PC-3 (cell line): Measurements from ENCODE around the gene GAB2. TPM values are rescaled to one million over a fixed set of nuclear protein-coding genes. Genes with fewer than 3 reads are reported as not detected.

Experiments
- ATAC-seq: fragments of 200-7000 bp; cut with Tn5 transposase; 2 replicates; pipeline ENCODE4 v1.9.1; 2020; ENCODE audit warnings: mild to moderate bottlenecking, moderate library complexity
- BruUV-seq: library from RNA; stranded (reverse); fragments of 400-500 nt; replicated peaks from 2 replicates; lab custom pipeline; 2021; lab: Mats Ljungman, UMichigan
- CTCF ChIA-PET: fragments of 300-600 bp; sonication (Branson Sonifier 250); formaldehyde crosslinking; loops from one replicate; lab custom pipeline; 2022; ENCODE audit warnings: antibody characterized with exemption; lab: Charles Lee
- POLR2A ChIA-PET: fragments of 300-600 bp; sonication (Branson Sonifier 250); formaldehyde crosslinking; loops from one replicate; lab custom pipeline; 2022; ENCODE audit warnings: antibody characterized with exemption; ENCODE audit not compliant: unreplicated experiment; lab: Charles Lee
- DNase-seq: peaks from one replicate; pipeline ENCODE4 v3.0.0-alpha.2; 2015
- H2AFZ ChIP-seq: fragments of 300-600 bp; sonication (generic); 2 replicates; pipeline ENCODE4 v1.6.0; 2016; ENCODE audit warnings: antibody characterized with exemption, low read length
- H3F3A ChIP-seq: fragments of 300-600 bp; sonication (generic); one replicate; pipeline ENCODE4 v1.6.0; 2017; ENCODE audit warnings: antibody characterized with exemption, low read length, control low read depth, mild to moderate bottlenecking; ENCODE audit not compliant: unreplicated experiment
- H3K27ac ChIP-seq: fragments of 300-600 bp; sonication (generic); 2 replicates; pipeline ENCODE4 v1.5.1; 2016; ENCODE audit warnings: mild to moderate bottlenecking, low read length
- H3K27me3 ChIP-seq: fragments of 300-600 bp; sonication (generic); 2 replicates; pipeline ENCODE4 v1.6.1; 2016; ENCODE audit warnings: low read length, mixed read lengths
- H3K36me3 ChIP-seq: fragments of 300-600 bp; sonication (generic); 2 replicates; pipeline ENCODE4 v1.6.1; 2016; ENCODE audit warnings: low read depth, mixed run types, low read length, mixed read lengths
- H3K4me1 ChIP-seq: fragments of 300-600 bp; sonication (generic); 2 replicates; pipeline ENCODE4 v1.5.1; 2016; ENCODE audit warnings: low read length; ENCODE audit not compliant: insufficient read depth
- H3K4me2 ChIP-seq: fragments of 300-600 bp; sonication (generic); 2 replicates; pipeline ENCODE4 v1.6.0; 2016; ENCODE audit warnings: low read length
- H3K4me3 ChIP-seq: fragments of 300-600 bp; sonication (generic); 2 replicates; pipeline ENCODE4 v1.5.1; 2016; ENCODE audit warnings: mild to moderate bottlenecking, low read length, mixed read lengths
- H3K79me2 ChIP-seq: fragments of 300-600 bp; sonication (generic); 2 replicates; pipeline ENCODE4 v1.6.1; 2017; ENCODE audit warnings: low read length, mixed read lengths
- H3K9ac ChIP-seq: fragments of 300-600 bp; sonication (generic); 2 replicates; pipeline ENCODE4 v1.6.0; 2016; ENCODE audit warnings: mild to moderate bottlenecking, low read length
- H3K9me2 ChIP-seq: fragments of 300-600 bp; sonication (generic); replicated peaks from 2 replicates; pipeline ENCODE4 v1.6.1; 2016; ENCODE audit warnings: mixed run types, low read length, mixed read lengths
- H3K9me3 ChIP-seq: fragments of 300-600 bp; sonication (generic); 2 replicates; pipeline ENCODE4 v1.6.1; 2016; ENCODE audit warnings: low read length, mixed read lengths
- H4K20me1 ChIP-seq: fragments of 300-600 bp; sonication (generic); 2 replicates; pipeline ENCODE4 v1.6.1; 2016; ENCODE audit warnings: low read length, mixed read lengths
- CTCF ChIP-seq: fragments of 300-600 bp; sonication (generic); conservative IDR thresholded peaks from 2 replicates; pipeline ENCODE4 v1.5.1; 2017; ENCODE audit warnings: antibody characterized with exemption, low read depth, mild to moderate bottlenecking, low read length
- EZH2 ChIP-seq: fragments of 300-600 bp; sonication (generic); IDR thresholded peaks from one replicate; pipeline ENCODE4 v1.6.1; 2017; ENCODE audit warnings: antibody characterized with exemption, mild to moderate bottlenecking, low read length; ENCODE audit not compliant: unreplicated experiment
- EZH2phosphoT487 ChIP-seq: fragments of 300-600 bp; sonication (generic); IDR thresholded peaks from 2 replicates; pipeline ENCODE4 v1.6.1; 2018; ENCODE audit warnings: mild to moderate bottlenecking, antibody characterized with exemption, low read length, borderline replicate concordance
- intact Hi-C: fragments of 100-400 bp; cut with micrococcal nuclease; formaldehyde crosslinking; loops from 2 replicates; pipeline ENCODE4 v1.9.0; 2023
- total RNA-seq: library from RNA; depleted of rRNA; stranded (reverse); fragments of >200 nt; gene quantifications from 2 replicates; pipeline ENCODE4 v1.2.3, GENCODE V29; 2014

GAB2 gene
- total RNA-seq, 1 experiment from 2014 or later, result 7.1 TPM

GRCh38 chr11:78226684-78227680 is 190.6 kb downstream of the GAB2 start:
- BruUV-seq, result no TSS peak
- Histone ChIP-seq H3K4me1 (peaks cover 4% of the 10 kb centered on the region; the same call in 1 of the 2 replicates), H3K9me2 (no peaks in the 10 kb centered on the region), H3K9ac (no peak overlapping the region), H4K20me1 (no peaks in the 10 kb centered on the region), H3K4me3 (no peak overlapping the region), H3K79me2 (no peaks in the 10 kb centered on the region), H3K27me3 (no peaks in the 10 kb centered on the region), H3K27ac (no peak overlapping the region), H3K9me3 (no peaks in the 10 kb centered on the region), H3F3A (no peaks in the 10 kb centered on the region), H3K36me3 (peaks cover 5% of the 10 kb centered on the region; the same call in 1 of the 2 replicates), H2AFZ (no peak overlapping the region), H3K4me2 (no peak overlapping the region)
- ATAC-seq (no peak), DNase-seq (no peak)
- TF ChIP-seq EZH2 (no peak), CTCF (no peak), EZH2phosphoT487 (no peak)
- ChIA-PET CTCF (interaction anchor here (0.6 to 2.1 kb wide), 4 partner anchors 38 to 191 kb away, joined by 3 to 16 read pairs (median 10); partner anchors contain the start of genes GAB2, KCTD21 and USP35), POLR2A (no interaction called here)
- intact Hi-C loops, result no loop called here

GRCh38 chr11:78224906-78225420 is 192.7 kb downstream of the GAB2 start:
- no peaks in the 10 kb centered on the region for H3K79me2 ChIP-seq
- ChIA-PET CTCF (no interaction called here), POLR2A (no interaction called here)
- no peak overlapping the region for H3K4me2 ChIP-seq
- BruUV-seq, result no TSS peak
- H3F3A ChIP-seq, result no peaks in the 10 kb centered on the region
- H3K9me2 ChIP-seq, result no peaks in the 10 kb centered on the region
- H3K9ac ChIP-seq, result no peak overlapping the region
- no peaks in the 10 kb centered on the region for H4K20me1 ChIP-seq
- DNase-seq (no peak), ATAC-seq (no peak)
- no peaks in the 10 kb centered on the region for H3K4me1 ChIP-seq
- H3K36me3 ChIP-seq, result peaks cover 5% of the 10 kb centered on the region; the same call in 1 of the 2 replicates
- TF ChIP-seq EZH2 (no peak), EZH2phosphoT487 (no peak), CTCF (no peak)
- intact Hi-C loops, result no loop called here
- H3K27me3 ChIP-seq, result no peaks in the 10 kb centered on the region
- no peak overlapping the region for H3K27ac ChIP-seq
- no peak overlapping the region for H2AFZ ChIP-seq
- no peak overlapping the region for H3K4me3 ChIP-seq
- no peaks in the 10 kb centered on the region for H3K9me3 ChIP-seq
